Ovary (tissue), 3 donors: ENCODE data around the gene CACNG3.

Experiments used
- EP300 ChIP-seq: sonication (generic); formaldehyde crosslinking; IDR thresholded peaks from one replicate; pipeline ENCODE4 v1.6.1; 2017; ENCODE audit warnings: antibody characterized with exemption
- POLR2A ChIP-seq: fragments of 450-650 bp; IDR thresholded peaks from one replicate; pipeline ENCODE4 v1.6.1; 2017; ENCODE audit warnings: antibody characterized with exemption, mild to moderate bottlenecking, moderate library complexity
- TF ChIP-seq, protein P1 (sequence below), 3 donors: fragments of 450-650 bp in 2 of 3; fragments of 200-600 bp in 1 of 3; IDR thresholded peaks; one replicate each; pipeline versions ENCODE4 v1.5.1 to v1.8.0; 2016 to 2022; ENCODE audit warnings: antibody characterized with exemption in 3 of 3, mild to moderate bottlenecking in 1 of 3
- donor health status: DM: no; HTN: no; CAD: no.

- TF ChIP-seq, protein P1, sequence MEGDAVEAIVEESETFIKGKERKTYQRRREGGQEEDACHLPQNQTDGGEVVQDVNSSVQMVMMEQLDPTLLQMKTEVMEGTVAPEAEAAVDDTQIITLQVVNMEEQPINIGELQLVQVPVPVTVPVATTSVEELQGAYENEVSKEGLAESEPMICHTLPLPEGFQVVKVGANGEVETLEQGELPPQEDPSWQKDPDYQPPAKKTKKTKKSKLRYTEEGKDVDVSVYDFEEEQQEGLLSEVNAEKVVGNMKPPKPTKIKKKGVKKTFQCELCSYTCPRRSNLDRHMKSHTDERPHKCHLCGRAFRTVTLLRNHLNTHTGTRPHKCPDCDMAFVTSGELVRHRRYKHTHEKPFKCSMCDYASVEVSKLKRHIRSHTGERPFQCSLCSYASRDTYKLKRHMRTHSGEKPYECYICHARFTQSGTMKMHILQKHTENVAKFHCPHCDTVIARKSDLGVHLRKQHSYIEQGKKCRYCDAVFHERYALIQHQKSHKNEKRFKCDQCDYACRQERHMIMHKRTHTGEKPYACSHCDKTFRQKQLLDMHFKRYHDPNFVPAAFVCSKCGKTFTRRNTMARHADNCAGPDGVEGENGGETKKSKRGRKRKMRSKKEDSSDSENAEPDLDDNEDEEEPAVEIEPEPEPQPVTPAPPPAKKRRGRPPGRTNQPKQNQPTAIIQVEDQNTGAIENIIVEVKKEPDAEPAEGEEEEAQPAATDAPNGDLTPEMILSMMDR (IDR thresholded peaks at IDR 0.05), result no peak
- TF ChIP-seq POLR2A, result no peak
- TF ChIP-seq EP300, result no peak
Measured at GRCh38 chr16:24232936-24233335, 23.2 kb upstream of the CACNG3 start.
